HepG2 (cell line): ENCODE measurements around the gene NELL1. TPM values are rescaled to one million over a fixed set of nuclear protein-coding genes. Genes with fewer than 3 reads are reported as not detected.

Experiments used
- ATAC-seq: fragments of 200-7000 bp; cut with Tn5 transposase; 3 replicates; pipeline ENCODE4 v1.9.1; 2020; ENCODE audit warnings: mild to moderate bottlenecking, moderate library complexity
- BruUV-seq: library from RNA; stranded (reverse); fragments of 400-500 nt; replicated peaks from 2 replicates; lab custom pipeline; 2021; lab: Mats Ljungman, UMichigan
- CTCF ChIA-PET: fragments of 300-600 bp; formaldehyde crosslinking; extraction: SDS; loops from one replicate; lab custom pipeline; 2021; ENCODE audit warnings: low total read pairs, inconsistent platforms, low intra/inter-chr PET ratio; lab: Yijun Ruan, JAX
- POLR2A ChIA-PET: fragments of 350-600 bp; sonication (Branson Sonifier 250); formaldehyde crosslinking; loops from one replicate; lab custom pipeline; 2020; ENCODE audit warnings: antibody characterized with exemption, inconsistent platforms; lab: Yijun Ruan, JAX
- DNase-seq: peaks from one replicate; pipeline ENCODE4 v3.0.0-alpha.2; 2015; ENCODE audit warnings: low spot score
- FAIRE-seq: peaks from 3 replicates; lab custom pipeline; 2011; peaks lifted over from hg19 to GRCh38; lab: Jason Lieb, UNC
- H2AFZ ChIP-seq: one replicate; pipeline ENCODE4 v1.6.1; 2011; ENCODE audit warnings: low read length, inconsistent platforms
- H3K27ac ChIP-seq: fragments of 300-600 bp; 3 replicates; pipeline ENCODE4 v1.8.0; 2011; ENCODE audit warnings: mixed run types, mild to moderate bottlenecking, mixed read lengths, low read length, inconsistent platforms; ENCODE audit not compliant: insufficient read depth; ENCODE audit errors: extremely low read length
- H3K27me3 ChIP-seq, 2 experiments: fragments of 200-600 bp in 1 of 2; 2 replicates in 1 of 2; 3 replicates in 1 of 2; pipeline versions ENCODE4 v1.6.0 to v1.8.0; 2011; ENCODE audit warnings: low read length in 2 of 2, mild to moderate bottlenecking in 2 of 2, moderate library complexity in 2 of 2, inconsistent platforms in 1 of 2; ENCODE audit not compliant: insufficient read depth in 2 of 2, control insufficient read depth in 1 of 2
- H3K36me3 ChIP-seq, 2 experiments: fragments of 200-600 bp in 1 of 2; replicated peaks in 1 of 2; 2 replicates in 1 of 2; 3 replicates in 1 of 2; pipeline versions ENCODE4 v1.5.1 to v1.8.0; 2011; ENCODE audit warnings: low read length in 2 of 2, inconsistent platforms in 1 of 2; ENCODE audit not compliant: insufficient read depth in 2 of 2, control insufficient read depth in 1 of 2
- H3K4me1 ChIP-seq: 2 replicates; pipeline ENCODE4 v1.5.1; 2012; ENCODE audit warnings: low read length, inconsistent platforms; ENCODE audit not compliant: insufficient read depth
- H3K4me2 ChIP-seq: 2 replicates; pipeline ENCODE4 v1.6.0; 2011; ENCODE audit warnings: low read depth, low read length, inconsistent platforms
- H3K4me3 ChIP-seq, 3 experiments: fragments of 200-600 bp in 1 of 3; sonication (generic), shearing (Covaris generic) in 1 of 3; replicated peaks in 1 of 3; 2 replicates each; pipeline ENCODE4 v1.5.1; 2011 to 2016; ENCODE audit warnings: low read length in 3 of 3, inconsistent platforms in 2 of 3, low read depth in 2 of 3, mild to moderate bottlenecking in 2 of 3, control low read depth in 1 of 3, mixed read lengths in 1 of 3; ENCODE audit not compliant: insufficient read depth in 1 of 3
- H3K79me2 ChIP-seq: one replicate; pipeline ENCODE4 v1.6.1; 2011; ENCODE audit warnings: low read length, inconsistent platforms; ENCODE audit not compliant: insufficient read depth
- H3K9ac ChIP-seq: 2 replicates; pipeline ENCODE4 v1.6.0; 2011; ENCODE audit warnings: mild to moderate bottlenecking, low read depth, low read length, inconsistent platforms; ENCODE audit not compliant: insufficient read depth
- H3K9me3 ChIP-seq: 2 replicates; pipeline ENCODE4 v1.5.1; 2012; ENCODE audit warnings: mild to moderate bottlenecking, low read length
- H4K20me1 ChIP-seq: 2 replicates; pipeline ENCODE4 v1.6.0; 2011; ENCODE audit warnings: inconsistent platforms, mild to moderate bottlenecking, low read length, moderate library complexity; ENCODE audit not compliant: insufficient read depth
- ATF4 ChIP-seq, 2 experiments: fragments of 450-650 bp in 1 of 2; sonication (generic) in 1 of 2; formaldehyde crosslinking; IDR thresholded peaks; 2 replicates each; pipeline versions ENCODE4 v1.5.0 to v1.8.0; 2020 to 2022; ENCODE audit warnings: mild to moderate bottlenecking in 1 of 2, missing genetic modification reagents in 1 of 2
- DR1 ChIP-seq: sonication (generic); formaldehyde crosslinking; IDR thresholded peaks from 2 replicates; pipeline ENCODE4 v1.8.0; 2021; ENCODE audit warnings: mild to moderate bottlenecking, missing genetic modification reagents, inconsistent platforms
- FOXO1 ChIP-seq: sonication (generic); formaldehyde crosslinking; IDR thresholded peaks from 2 replicates; pipeline ENCODE4 v1.4.0; 2020; ENCODE audit warnings: missing genetic modification reagents
- GATA4 ChIP-seq: sonication (generic); IDR thresholded peaks from 2 replicates; pipeline ENCODE4 v1.6.1; 2016; ENCODE audit warnings: antibody characterized with exemption, low read depth, borderline replicate concordance
- HHEX ChIP-seq: IDR thresholded peaks from 2 replicates; pipeline ENCODE4 v1.6.1; 2016; ENCODE audit warnings: control low read depth
- HMG20B ChIP-seq: conservative IDR thresholded peaks from 2 replicates; pipeline ENCODE4 v1.6.1; 2016; ENCODE audit warnings: missing genetic modification reagents, missing compliant biosample characterization
- HNF4A ChIP-seq: sonication (generic); formaldehyde crosslinking; IDR thresholded peaks from 2 replicates; pipeline ENCODE4 v1.4.0; 2020; ENCODE audit warnings: missing genetic modification reagents
- JDP2 ChIP-seq: sonication (generic); formaldehyde crosslinking; IDR thresholded peaks from 2 replicates; pipeline ENCODE4 v1.8.1; 2022; ENCODE audit warnings: missing genetic modification reagents, borderline replicate concordance
- MAF1 ChIP-seq: sonication (generic); formaldehyde crosslinking; IDR thresholded peaks from 2 replicates; pipeline ENCODE4 v1.5.0; 2020; ENCODE audit warnings: missing genetic modification reagents, borderline replicate concordance
- MLLT10 ChIP-seq: sonication (generic); formaldehyde crosslinking; IDR thresholded peaks from 2 replicates; pipeline ENCODE4 v1.4.0; 2020; ENCODE audit warnings: missing genetic modification reagents
- RBFOX2 ChIP-seq: fragments of 200-400 bp; formaldehyde crosslinking; IDR thresholded peaks from 2 replicates; pipeline ENCODE4 v1.6.1; 2017; ENCODE audit warnings: low read depth, mild to moderate bottlenecking, low read length
- RELA ChIP-seq: sonication (generic); formaldehyde crosslinking; IDR thresholded peaks from 2 replicates; pipeline ENCODE4 v1.4.0; 2020; ENCODE audit warnings: missing genetic modification reagents
- SMARCC2 ChIP-seq: fragments of 450-650 bp; IDR thresholded peaks from 2 replicates; pipeline ENCODE4 v1.6.1; 2017; ENCODE audit warnings: antibody characterized with exemption, mild to moderate bottlenecking
- ZFP62 ChIP-seq: sonication (generic); formaldehyde crosslinking; IDR thresholded peaks from 2 replicates; pipeline ENCODE4 v1.4.0; 2020; ENCODE audit warnings: missing genetic modification reagents
- ZHX2 ChIP-seq, 2 experiments: sonication (generic) in 1 of 2; formaldehyde crosslinking in 1 of 2; IDR thresholded peaks; 2 replicates each; pipeline versions ENCODE4 v1.6.1 to v1.9.0; 2014 to 2022; ENCODE audit warnings: antibody characterized with exemption in 1 of 2, borderline replicate concordance in 1 of 2, inconsistent platforms in 1 of 2, low read depth in 1 of 2, missing genetic modification reagents in 1 of 2
- ZNF101 ChIP-seq: sonication (generic); formaldehyde crosslinking; IDR thresholded peaks from 2 replicates; pipeline ENCODE4 v1.4.0; 2020; ENCODE audit warnings: mild to moderate bottlenecking, low read depth, missing genetic modification reagents, borderline replicate concordance
- ZNF724P ChIP-seq: sonication (generic); formaldehyde crosslinking; IDR thresholded peaks from 2 replicates; pipeline ENCODE4 v1.8.0; 2022; ENCODE audit warnings: missing genetic modification reagents, borderline replicate concordance
- ZNF747 ChIP-seq: sonication (generic); formaldehyde crosslinking; IDR thresholded peaks from 2 replicates; pipeline ENCODE4 v1.8.1; 2023; ENCODE audit warnings: missing genetic modification reagents, mild to moderate bottlenecking, borderline replicate concordance
- WGBS: methylation state at CpG from one replicate; pipeline ENCODE4 v1.1.6; 2017; ENCODE audit warnings: low lambda C conversion rate; 5-methylcytosine and 5-hydroxymethylcytosine counted together
- in situ Hi-C: cut with HindIII; loops from 2 replicates; pipeline ENCODE4 v1.10.0; 2017; ENCODE audit warnings: low pct_unique_long_range_greater_than_20kb; ENCODE audit not compliant: extremely low pct_ligation_motif_present
- intact Hi-C: fragments of 100-400 bp; cut with micrococcal nuclease; formaldehyde crosslinking; loops from one replicate; pipeline ENCODE4 v1.10.0; 2022; ENCODE audit not compliant: unreplicated experiment
- polyA plus RNA-seq, 8 experiments: library from polyadenylated mRNA; depleted of rRNA in 3 of 8; stranded (reverse) in 7 of 8; unstranded in 1 of 8; fragments of >200 nt; fragmentation: Illumina TruSeq in 4 of 8; extraction: Trizol in 4 of 8; gene quantifications; 2 replicates each; pipeline versions ENCODE4 v1.2.1 to v1.2.3, GENCODE V29; 2011 to 2016; ENCODE audit warnings: low read depth in 4 of 8, missing spikeins in 1 of 8, mixed read lengths in 1 of 8; ENCODE audit not compliant: insufficient read depth in 1 of 8
- total RNA-seq, 5 experiments: library from RNA; depleted of rRNA; stranded (reverse); fragments of >200 nt; fragmentation: Illumina TruSeq; extraction: Trizol; gene quantifications; 2 replicates each; pipeline ENCODE4 v1.2.3, GENCODE V29; 2016; ENCODE audit warnings: low read depth in 1 of 5

Gene NELL1
- total and polyA plus RNA-seq, 2 of the 13 experiments (the other 11 are each of a cell fraction or from before 2014, with no cell fraction given), result not detected

GRCh38 chr11:21501245-21501644, 831.9 kb downstream of the NELL1 start:
- H3K79me2 ChIP-seq, result no peaks in the 10 kb centered on the region
- H3K4me2 ChIP-seq, result no peak overlapping the region
- no peak overlapping the region for H3K27ac ChIP-seq
- DNase-seq (no peak), FAIRE-seq (no peak), ATAC-seq (no peak)
- intact Hi-C loops (no loop called here), in situ Hi-C loops (no loop called here)
- no peaks in the 10 kb centered on the region for H4K20me1 ChIP-seq
- H3K9ac ChIP-seq, result no peak overlapping the region
- no peak for TF ChIP-seq ZNF101
- no peak for TF ChIP-seq ZNF747
- no peak for TF ChIP-seq HNF4A (CRISPR knock-in tag)
- no peak for TF ChIP-seq ZFP62 (CRISPR knock-in tag)
- TF ChIP-seq HMG20B (CRISPR knock-in tag), result no peak
- no peak for TF ChIP-seq ZHX2 (IDR thresholded peaks at IDR 0.05; ENCODE audit: low read depth)
- TF ChIP-seq ZHX2 (CRISPR knock-in tag; IDR thresholded peaks at IDR 0.05; ENCODE audit: borderline replicate concordance), result no peak
- no peak for TF ChIP-seq SMARCC2
- no peak for TF ChIP-seq RELA (CRISPR knock-in tag)
- no peak for TF ChIP-seq JDP2 (CRISPR knock-in tag)
- no peak for TF ChIP-seq ATF4 (CRISPR knock-in tag; IDR thresholded peaks at IDR 0.05)
- TF ChIP-seq FOXO1 (CRISPR knock-in tag), result no peak
- no peak for TF ChIP-seq MAF1
- TF ChIP-seq ZNF724P (CRISPR knock-in tag), result no peak
- TF ChIP-seq HHEX (CRISPR knock-in tag), result no peak
- TF ChIP-seq MLLT10, result no peak
- no peak for TF ChIP-seq GATA4
- no peak for TF ChIP-seq RBFOX2
- no peak for TF ChIP-seq DR1
- 0% methylated on average over 1 of the region's 1 CpG for WGBS
- no peaks in the 10 kb centered on the region for H3K9me3 ChIP-seq
- ChIA-PET CTCF (no interaction called here), POLR2A (no interaction called here)
- no peaks in the 10 kb centered on the region for H3K27me3 ChIP-seq
- H2AFZ ChIP-seq, result no peak overlapping the region
- no peak overlapping the region for H3K4me3 ChIP-seq
- BruUV-seq, result no TSS peak
- no peaks in the 10 kb centered on the region for H3K4me1 ChIP-seq
- no peaks in the 10 kb centered on the region for H3K36me3 ChIP-seq
